Endothelial cell of umbilical vein (primary cell): ENCODE data around the gene MINDY3. TPM values are rescaled to one million over a fixed set of nuclear protein-coding genes. Genes with fewer than 3 reads are reported as not detected.

ENCODE experiments used
- BruUV-seq: library from RNA; stranded (reverse); fragments of 400-500 nt; replicated peaks from 2 replicates; lab custom pipeline; 2021; lab: Mats Ljungman, UMichigan
- CTCF ChIA-PET: fragments of 300-600, 350-600 bp; sonication (Branson Sonifier 250); formaldehyde crosslinking; loops from one replicate; lab custom pipeline; 2021; ENCODE audit warnings: antibody characterized with exemption, inconsistent platforms; lab: Charles Lee
- POLR2A ChIA-PET: fragments of 300-600, 350-600 bp; sonication (Branson Sonifier 250); formaldehyde crosslinking; loops from one replicate; lab custom pipeline; 2021; ENCODE audit warnings: antibody characterized with exemption, inconsistent platforms; lab: Charles Lee
- DNase-seq: peaks from one replicate; pipeline ENCODE4 v3.0.0-alpha.2; 2011; ENCODE audit warnings: low read depth, low spot score
- FAIRE-seq: peaks from 2 replicates; lab custom pipeline; 2011; peaks lifted over from hg19 to GRCh38; lab: Jason Lieb, UNC
- H2AFZ ChIP-seq: 2 replicates; pipeline ENCODE4 v1.6.0; 2012; ENCODE audit warnings: low read depth, low read length, control low read depth, inconsistent platforms
- H3K27ac ChIP-seq: 2 replicates; pipeline ENCODE4 v1.5.1; 2011; ENCODE audit warnings: low read depth, mild to moderate bottlenecking, control low read depth, low read length, moderate library complexity; ENCODE audit not compliant: insufficient read depth
- H3K27me3 ChIP-seq, 2 experiments: 2 replicates each; pipeline versions ENCODE4 v1.6.0 to v1.6.1; 2011; ENCODE audit warnings: low read length in 2 of 2, mixed read lengths in 1 of 2; ENCODE audit not compliant: control insufficient read depth in 2 of 2, insufficient read depth in 2 of 2
- H3K36me3 ChIP-seq, 2 experiments: 2 replicates in 1 of 2; 3 replicates in 1 of 2; pipeline ENCODE4 v1.5.1; 2011; ENCODE audit warnings: low read length in 2 of 2, mild to moderate bottlenecking in 1 of 2, moderate library complexity in 1 of 2; ENCODE audit not compliant: control insufficient read depth in 2 of 2, insufficient read depth in 2 of 2; ENCODE audit errors: extremely low read depth in 1 of 2
- H3K4me1 ChIP-seq: 3 replicates; pipeline ENCODE4 v1.5.1; 2011; ENCODE audit warnings: mild to moderate bottlenecking, low read length; ENCODE audit not compliant: control insufficient read depth, insufficient read depth; ENCODE audit errors: extremely low read depth
- H3K4me2 ChIP-seq: 2 replicates; pipeline ENCODE4 v1.6.1; 2011; ENCODE audit warnings: low read length, control low read depth, mixed read lengths; ENCODE audit not compliant: insufficient read depth
- H3K4me3 ChIP-seq, 3 experiments: fragments of 200-600 bp in 1 of 3; sonication (generic), shearing (Covaris generic) in 1 of 3; replicated peaks in 1 of 3; 2 replicates each; pipeline ENCODE4 v1.5.1; 2011 to 2016; ENCODE audit warnings: control low read depth in 3 of 3, low read length in 3 of 3, mild to moderate bottlenecking in 2 of 3, inconsistent platforms in 1 of 3, low read depth in 1 of 3, moderate library complexity in 1 of 3; ENCODE audit not compliant: insufficient read depth in 1 of 3
- H3K79me2 ChIP-seq: 2 replicates; pipeline ENCODE4 v1.6.0; 2012; ENCODE audit warnings: low read length, inconsistent platforms; ENCODE audit not compliant: control insufficient read depth, insufficient read depth
- H3K9ac ChIP-seq: replicated peaks from 2 replicates; pipeline ENCODE3; 2011; ENCODE audit warnings: low read length, control low read depth; ENCODE audit not compliant: insufficient read depth; ENCODE audit errors: extremely low read depth
- H3K9me1 ChIP-seq: replicated peaks from 3 replicates; pipeline ENCODE4 v1.6.0; 2011; ENCODE audit warnings: mild to moderate bottlenecking, low read length; ENCODE audit not compliant: control insufficient read depth, insufficient read depth; ENCODE audit errors: extremely low read depth
- H3K9me3 ChIP-seq: replicated peaks from 2 replicates; pipeline ENCODE4 v1.5.1; 2012; ENCODE audit warnings: low read length, inconsistent platforms; ENCODE audit not compliant: control insufficient read depth, insufficient read depth
- H4K20me1 ChIP-seq: replicated peaks from 2 replicates; pipeline ENCODE3; 2011; ENCODE audit warnings: mild to moderate bottlenecking, low read length; ENCODE audit not compliant: control insufficient read depth, insufficient read depth; ENCODE audit errors: extremely low read depth
- EZH2 ChIP-seq: IDR thresholded peaks from 2 replicates; pipeline ENCODE4 v1.6.1; 2012; ENCODE audit warnings: borderline replicate concordance, low read depth, mild to moderate bottlenecking, moderate library complexity, low read length, inconsistent platforms; ENCODE audit not compliant: severe bottlenecking
- FOS ChIP-seq: IDR thresholded peaks from 2 replicates; pipeline ENCODE4 v1.6.1; 2011; ENCODE audit warnings: mild to moderate bottlenecking, low read length, moderate library complexity, borderline replicate concordance; ENCODE audit not compliant: insufficient read depth
- GATA2 ChIP-seq: IDR thresholded peaks from 2 replicates; pipeline ENCODE4 v1.7.0; 2011; ENCODE audit warnings: low read depth, mild to moderate bottlenecking, moderate library complexity, mixed read lengths, low read length; ENCODE audit not compliant: insufficient read length, insufficient read depth
- JUN ChIP-seq: IDR thresholded peaks from 2 replicates; pipeline ENCODE4 v1.6.1; 2011; ENCODE audit warnings: borderline replicate concordance, low read depth; ENCODE audit not compliant: insufficient read length, insufficient read depth
- MYC ChIP-seq: IDR thresholded peaks from one replicate; pipeline ENCODE4 v1.6.1; 2011; ENCODE audit warnings: mild to moderate bottlenecking, low read depth, low read length
- POLR2A ChIP-seq: IDR thresholded peaks from 2 replicates; pipeline ENCODE4 v1.6.1; 2012; ENCODE audit warnings: low read depth, mild to moderate bottlenecking, control low read depth, low read length
- POLR2AphosphoS5 ChIP-seq: IDR thresholded peaks from 2 replicates; pipeline ENCODE4 v1.6.1; 2012; ENCODE audit warnings: low read depth, mild to moderate bottlenecking, control low read depth, low read length, moderate library complexity; ENCODE audit not compliant: insufficient read depth
- dilution Hi-C: fragments of 300-500 bp; cut with MboI; formaldehyde crosslinking; loops from one replicate; pipeline ENCODE4 v1.15.0; 2019; ENCODE audit warnings: low sequenced_read_pairs; ENCODE audit not compliant: extremely low pct_ligation_motif_present
- intact Hi-C: fragments of 100-400 bp; cut with micrococcal nuclease; formaldehyde crosslinking; loops from one replicate; pipeline ENCODE4 v1.10.0; 2022
- polyA plus RNA-seq, 4 experiments: library from polyadenylated mRNA; depleted of rRNA in 3 of 4; stranded (reverse) in 3 of 4; unstranded in 1 of 4; fragments of >200 nt; gene quantifications; 2 replicates each; pipeline versions ENCODE4 v1.2.1 to v1.2.3, GENCODE V29; 2011 to 2012; ENCODE audit warnings: missing spikeins in 1 of 4
- total RNA-seq: library from RNA; stranded (reverse); gene quantifications from 2 replicates; pipeline ENCODE4 v1.2.3, GENCODE V29; 2021
- TF ChIP-seq, protein P1 (sequence below), 2 donors: IDR thresholded peaks; 1 replicate in 1 of 2; 2 replicates in 1 of 2; pipeline ENCODE4 v1.5.1; 2011; ENCODE audit warnings: low read length in 2 of 2, mild to moderate bottlenecking in 2 of 2, moderate library complexity in 2 of 2, control low read depth in 1 of 2, inconsistent platforms in 1 of 2, low read depth in 1 of 2; ENCODE audit not compliant: insufficient read depth in 1 of 2; ENCODE audit errors: extremely low read depth in 1 of 2
- TF ChIP-seq, protein P2 (sequence below): IDR thresholded peaks from 2 replicates; pipeline ENCODE4 v1.6.1; 2011; ENCODE audit not compliant: insufficient read depth, insufficient read length

Gene MINDY3
- total and polyA plus RNA-seq, 2 donors (not counting 3 experiments of a cell fraction or from before 2014, with no cell fraction given) = 7.5 to 20.2 TPM

DNA sequence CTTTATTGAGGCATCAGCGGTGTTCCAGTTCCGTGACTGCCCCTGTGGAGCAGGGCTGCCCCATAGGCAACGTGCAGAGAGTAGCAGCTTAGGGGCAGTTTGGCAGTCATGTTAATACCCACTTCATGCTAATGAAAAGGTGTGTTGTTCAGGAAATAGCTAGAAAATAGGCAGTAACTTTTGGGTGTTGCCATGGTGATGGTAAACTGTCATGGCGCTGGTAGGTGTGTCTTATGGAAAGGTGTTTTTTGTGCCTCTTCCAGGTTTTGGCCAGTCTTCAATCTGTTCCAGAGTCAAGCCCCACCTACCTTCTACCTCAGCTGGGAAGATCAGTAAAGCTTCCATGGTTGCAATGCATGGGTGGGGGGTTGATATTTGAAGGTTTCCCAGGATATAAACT, 36.3 kb upstream of the MINDY3 start:
- H3K4me2 ChIP-seq = no peak overlapping the region
- H3K36me3 ChIP-seq = no peaks in the 10 kb centered on the region
- H3K9me1 ChIP-seq = no peaks in the 10 kb centered on the region
- CTCF ChIA-PET = interaction anchor here (0.6 to 1.7 kb wide), 3 partner anchors 12 to 680 kb away, joined by 3 to 5 read pairs (median 3); no protein-coding TSS in a partner anchor
- intact Hi-C loops (no loop called here), dilution Hi-C loops (no loop called here)
- H3K4me3 ChIP-seq = no peak overlapping the region
- H2AFZ ChIP-seq = no peak overlapping the region
- FAIRE-seq (no peak), DNase-seq (no peak)
- H4K20me1 ChIP-seq = no peaks in the 10 kb centered on the region
- no peaks in the 10 kb centered on the region for H3K79me2 ChIP-seq
- no TSS peak for BruUV-seq
- peaks cover 3 to 16% of the 10 kb centered on the region in 2 experiments for H3K27me3 ChIP-seq
- no peak overlapping the region for H3K27ac ChIP-seq
- H3K4me1 ChIP-seq = peaks cover 12% of the 10 kb centered on the region
- H3K9ac ChIP-seq = no peak overlapping the region
- no peak for TF ChIP-seq POLR2AphosphoS5
- TF ChIP-seq, protein P1, sequence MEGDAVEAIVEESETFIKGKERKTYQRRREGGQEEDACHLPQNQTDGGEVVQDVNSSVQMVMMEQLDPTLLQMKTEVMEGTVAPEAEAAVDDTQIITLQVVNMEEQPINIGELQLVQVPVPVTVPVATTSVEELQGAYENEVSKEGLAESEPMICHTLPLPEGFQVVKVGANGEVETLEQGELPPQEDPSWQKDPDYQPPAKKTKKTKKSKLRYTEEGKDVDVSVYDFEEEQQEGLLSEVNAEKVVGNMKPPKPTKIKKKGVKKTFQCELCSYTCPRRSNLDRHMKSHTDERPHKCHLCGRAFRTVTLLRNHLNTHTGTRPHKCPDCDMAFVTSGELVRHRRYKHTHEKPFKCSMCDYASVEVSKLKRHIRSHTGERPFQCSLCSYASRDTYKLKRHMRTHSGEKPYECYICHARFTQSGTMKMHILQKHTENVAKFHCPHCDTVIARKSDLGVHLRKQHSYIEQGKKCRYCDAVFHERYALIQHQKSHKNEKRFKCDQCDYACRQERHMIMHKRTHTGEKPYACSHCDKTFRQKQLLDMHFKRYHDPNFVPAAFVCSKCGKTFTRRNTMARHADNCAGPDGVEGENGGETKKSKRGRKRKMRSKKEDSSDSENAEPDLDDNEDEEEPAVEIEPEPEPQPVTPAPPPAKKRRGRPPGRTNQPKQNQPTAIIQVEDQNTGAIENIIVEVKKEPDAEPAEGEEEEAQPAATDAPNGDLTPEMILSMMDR (IDR thresholded peaks at IDR 0.05; ENCODE audit: extremely low read depth in 1 of 2, insufficient read depth in 1 of 2, low read depth in 1 of 2, low read length in 2 of 2) = no peak
- no peak for TF ChIP-seq FOS
- TF ChIP-seq, protein P2, sequence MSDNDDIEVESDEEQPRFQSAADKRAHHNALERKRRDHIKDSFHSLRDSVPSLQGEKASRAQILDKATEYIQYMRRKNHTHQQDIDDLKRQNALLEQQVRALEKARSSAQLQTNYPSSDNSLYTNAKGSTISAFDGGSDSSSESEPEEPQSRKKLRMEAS = no peak
- TF ChIP-seq GATA2 = no peak
- TF ChIP-seq JUN = no peak
- no peak for TF ChIP-seq EZH2
- TF ChIP-seq MYC = no peak
- no peak for TF ChIP-seq POLR2A
- H3K9me3 ChIP-seq = no peaks in the 10 kb centered on the region
- POLR2A ChIA-PET = no interaction called here
